ENCODE data around the gene CACNA1I. TPM values are rescaled to one million over a fixed set of nuclear protein-coding genes. Genes with fewer than 3 reads are reported as not detected.

The CACNA1I gene
- total RNA-seq, 1 experiment from 2014 or later = 0.15 TPM

GRCh38 chr22:39553429-39553828 lies 17.1 kb upstream of the CACNA1I start (continued):
- TF ChIP-seq SIN3A (IDR thresholded peaks at IDR 0.05; ENCODE audit: low read depth) (no peak), TCF7L2 (IDR thresholded peaks at IDR 0.05; ENCODE audit: borderline replicate concordance, extremely low read depth, insufficient read depth, insufficient read length) (no peak), CBX3 (IDR thresholded peaks at IDR 0.05; ENCODE audit: low read depth) (no peak)

GRCh38 chr22:39554151-39554550 lies 16.4 kb upstream of the CACNA1I start:
- no peak for TF ChIP-seq ZBTB33 (IDR thresholded peaks at IDR 0.05; ENCODE audit: extremely low read depth, insufficient replicate concordance, low read length)
- TF ChIP-seq MAX (IDR thresholded peaks at IDR 0.05) = no peak
- no peak for TF ChIP-seq YY1 (IDR thresholded peaks at IDR 0.05; ENCODE audit: extremely low read depth, insufficient replicate concordance, low read depth, low read length)
- TF ChIP-seq REST (IDR thresholded peaks at IDR 0.05; ENCODE audit: low read depth) = no peak
- no peak for TF ChIP-seq EGR1 (IDR thresholded peaks at IDR 0.05; ENCODE audit: low read depth)
- TF ChIP-seq CEBPB (IDR thresholded peaks at IDR 0.05; ENCODE audit: low read depth) = no peak
- no peak for TF ChIP-seq FOSL1 (IDR thresholded peaks at IDR 0.05; ENCODE audit: low read depth)
- no peak for TF ChIP-seq RAD21 (IDR thresholded peaks at IDR 0.05; ENCODE audit: low read depth)
- TF ChIP-seq EZH2 (IDR thresholded peaks at IDR 0.05) = no peak
- TF ChIP-seq ELF1 (IDR thresholded peaks at IDR 0.05; ENCODE audit: borderline replicate concordance, low read depth) = no peak
- TF ChIP-seq ZNF274 (IDR thresholded peaks at IDR 0.05; ENCODE audit: low read depth, low read length) = no peak
- no peak for TF ChIP-seq CBX3 (IDR thresholded peaks at IDR 0.05; ENCODE audit: low read depth)
- TF ChIP-seq ZFX (IDR thresholded peaks at IDR 0.05) = no peak
- TF ChIP-seq EZH2phosphoT487 (IDR thresholded peaks at IDR 0.05; ENCODE audit: borderline replicate concordance) = no peak
- no peak overlapping the region for H3K27ac ChIP-seq (ENCODE audit: low read depth, low read length)
- no peak overlapping the region for H3K4me3 ChIP-seq (replicated peaks in 1 of 2; ENCODE audit: low read depth in 1 of 2, low read length in 2 of 2)
- H3K27me3 ChIP-seq (ENCODE audit: insufficient read depth, low read length) = peaks cover 10% of the 10 kb centered on the region; the same call in 1 of the 2 replicates
- no TSS peak for BruUV-seq (replicated peaks)
- H3K9ac ChIP-seq (ENCODE audit: low read length) = no peak overlapping the region
- intact Hi-C loops (cut with micrococcal nuclease) = no loop called here
- no peaks in the 10 kb centered on the region for H3K36me3 ChIP-seq (ENCODE audit: control insufficient read depth in 1 of 2, insufficient read depth in 2 of 2, low read length in 2 of 2)
- DNase-seq (ENCODE audit: low read depth, low spot score) (no peak), ATAC-seq (no peak)
- ChIA-PET POLR2A (no interaction called here), CTCF (interaction anchor here (2.8 kb wide), 1 partner anchor 470 kb away, joined by 9 read pairs; no protein-coding TSS in a partner anchor), RAD21 (ENCODE audit: low non-redundant PET in 1 of 2, low total read pairs in 2 of 2, uncharacterized antibody in 2 of 2, unreplicated experiment in 2 of 2) (no interaction called here)
- no peaks in the 10 kb centered on the region for H3K79me2 ChIP-seq (ENCODE audit: insufficient read depth, low read length)
- no peaks in the 10 kb centered on the region for H4K20me1 ChIP-seq (ENCODE audit: insufficient read depth)
- H3K9me2 ChIP-seq (ENCODE audit: insufficient read depth) = no peaks in the 10 kb centered on the region
- H3K4me1 ChIP-seq (ENCODE audit: control insufficient read depth in 1 of 2, insufficient read depth in 2 of 2, low read length in 2 of 2) = peaks cover 0 to 2% of the 10 kb centered on the region in 2 experiments; a peak in 1 of 4 replicates
- H3K9me3 ChIP-seq (ENCODE audit: control insufficient read depth in 1 of 2, insufficient read depth in 1 of 2, low read depth in 1 of 2, low read length in 2 of 2) = no peaks in the 10 kb centered on the region
- no peak overlapping the region for H2AFZ ChIP-seq (ENCODE audit: low read depth, low read length, poor library complexity, severe bottlenecking)
- no peak overlapping the region for H3K4me2 ChIP-seq (ENCODE audit: low read length)
